GM23338 (cell line): ENCODE results near the gene AP1G1. TPM values are rescaled to one million over a fixed set of nuclear protein-coding genes. Genes with fewer than 3 reads are reported as not detected.

Experiments used
- ATAC-seq: fragments of 200-7000 bp; cut with Tn5 transposase; 3 replicates; pipeline ENCODE4 v1.9.1; 2020
- DNase-seq: peaks from one replicate; pipeline ENCODE4 v3.0.0-alpha.2; 2015; ENCODE audit warnings: low spot score
- H2AFZ ChIP-seq: fragments of 200-600 bp; sonication (generic); 2 replicates; pipeline ENCODE4 v1.8.0; 2016; ENCODE audit warnings: antibody characterized with exemption, mild to moderate bottlenecking, moderate library complexity
- H3F3A ChIP-seq: fragments of 200-600 bp; sonication (generic); replicated peaks from 2 replicates; pipeline ENCODE4 v1.8.0; 2017; ENCODE audit warnings: antibody characterized with exemption, mixed run types, low read depth
- H3K27ac ChIP-seq: fragments of 200-600 bp; sonication (generic); 2 replicates; pipeline ENCODE4 v1.6.1; 2016; ENCODE audit warnings: low read depth
- H3K27me3 ChIP-seq: fragments of 200-600 bp; sonication (generic); 2 replicates; pipeline ENCODE4 v1.8.0; 2016; ENCODE audit warnings: mild to moderate bottlenecking, mixed run types, moderate library complexity; ENCODE audit not compliant: insufficient read depth
- H3K36me3 ChIP-seq: fragments of 200-600 bp; sonication (generic); 2 replicates; pipeline ENCODE4 v1.8.0; 2016; ENCODE audit warnings: mild to moderate bottlenecking; ENCODE audit not compliant: insufficient read depth
- H3K4me1 ChIP-seq: fragments of 200-600 bp; sonication (generic); 2 replicates; pipeline ENCODE4 v1.8.0; 2016; ENCODE audit warnings: mild to moderate bottlenecking, moderate library complexity; ENCODE audit not compliant: insufficient read depth
- H3K4me2 ChIP-seq: fragments of 200-600 bp; sonication (generic); 2 replicates; pipeline ENCODE4 v1.7.1; 2017; ENCODE audit warnings: mixed run types
- H3K4me3 ChIP-seq: fragments of 200-600 bp; sonication (generic); 2 replicates; pipeline ENCODE4 v1.6.1; 2016; ENCODE audit warnings: mixed run types
- H3K79me2 ChIP-seq: fragments of 200-600 bp; sonication (generic); replicated peaks from 2 replicates; pipeline ENCODE4 v1.8.0; 2017; ENCODE audit warnings: mild to moderate bottlenecking; ENCODE audit not compliant: insufficient read depth
- H3K9me2 ChIP-seq: fragments of 200-600 bp; sonication (generic); 2 replicates; pipeline ENCODE4 v1.8.0; 2017; ENCODE audit not compliant: insufficient read depth
- H4K20me1 ChIP-seq: fragments of 200-600 bp; sonication (generic); replicated peaks from 2 replicates; pipeline ENCODE4 v1.8.0; 2017; ENCODE audit warnings: mild to moderate bottlenecking; ENCODE audit not compliant: insufficient read depth
- H3K27ac Mint-ChIP-seq: 2 replicates; pipeline ENCODE4 v1.8.0; 2020; ENCODE audit warnings: inconsistent platforms, mild to moderate bottlenecking, moderate library complexity, mixed read lengths
- H3K27me3 Mint-ChIP-seq: 3 replicates; pipeline ENCODE4 v1.8.0; 2022; ENCODE audit warnings: low read depth, mild to moderate bottlenecking, moderate library complexity, mixed read lengths, inconsistent platforms; ENCODE audit not compliant: insufficient read depth, poor library complexity
- H3K36me3 Mint-ChIP-seq: 3 replicates; pipeline ENCODE4 v1.8.0; 2021; ENCODE audit warnings: low read depth, mild to moderate bottlenecking, inconsistent platforms, moderate library complexity, mixed read lengths
- H3K4me1 Mint-ChIP-seq: 3 replicates; pipeline ENCODE4 v1.8.0; 2020; ENCODE audit warnings: mild to moderate bottlenecking, inconsistent platforms, mixed read lengths
- H3K4me3 Mint-ChIP-seq: 3 replicates; pipeline ENCODE4 v1.8.0; 2021; ENCODE audit warnings: moderate library complexity, mild to moderate bottlenecking, inconsistent platforms, mixed read lengths
- H3K9me3 Mint-ChIP-seq: 3 replicates; pipeline ENCODE4 v1.8.0; 2020; ENCODE audit warnings: moderate library complexity, mild to moderate bottlenecking, inconsistent platforms, mixed read lengths
- CREB1 ChIP-seq: fragments of 250-450 bp; sonication (Bioruptor Pico); IDR thresholded peaks from 2 replicates; pipeline ENCODE4 v1.5.0; 2020; ENCODE audit warnings: low read depth, mild to moderate bottlenecking, moderate library complexity
- CTCF ChIP-seq, 2 experiments: fragments of 200-600 bp in 1 of 2; sonication (generic) in 1 of 2; conservative IDR thresholded peaks; 2 replicates each; pipeline versions ENCODE4 v1.5.1 to v1.6.1; 2016 to 2017; ENCODE audit warnings: antibody characterized with exemption in 2 of 2, low read depth in 2 of 2, mild to moderate bottlenecking in 2 of 2, moderate library complexity in 1 of 2
- EZH2 ChIP-seq: fragments of 200-600 bp; sonication (generic); IDR thresholded peaks from one replicate; pipeline ENCODE4 v1.8.0; 2017; ENCODE audit warnings: antibody characterized with exemption, mild to moderate bottlenecking, low read depth; ENCODE audit not compliant: unreplicated experiment
- EZH2phosphoT487 ChIP-seq: fragments of 200-600 bp; sonication (generic); IDR thresholded peaks from one replicate; pipeline ENCODE4 v1.8.1; 2018; ENCODE audit warnings: antibody characterized with exemption; ENCODE audit not compliant: unreplicated experiment
- JUNB ChIP-seq: IDR thresholded peaks from one replicate; pipeline ENCODE4 v1.6.1; 2016; ENCODE audit warnings: antibody characterized with exemption; ENCODE audit not compliant: unreplicated experiment
- POLR2AphosphoS5 ChIP-seq: IDR thresholded peaks from 2 replicates; pipeline ENCODE4 v1.6.1; 2016; ENCODE audit warnings: antibody characterized with exemption, low read depth
- STAT1 ChIP-seq: IDR thresholded peaks from one replicate; pipeline ENCODE4 v1.6.1; 2016; ENCODE audit warnings: antibody characterized with exemption; ENCODE audit not compliant: unreplicated experiment
- ZNF114 ChIP-seq: fragments of 250-450 bp; sonication (Bioruptor Pico); IDR thresholded peaks from 2 replicates; pipeline ENCODE4 v1.5.0; 2020; ENCODE audit warnings: mild to moderate bottlenecking, moderate library complexity
- ZNF331 ChIP-seq: fragments of 250-450 bp; sonication (Bioruptor Pico); IDR thresholded peaks from 2 replicates; pipeline ENCODE4 v1.5.0; 2020; ENCODE audit warnings: low read depth, mild to moderate bottlenecking, moderate library complexity
- ZNF462 ChIP-seq: fragments of 250-450 bp; sonication (Bioruptor Pico); IDR thresholded peaks from 2 replicates; pipeline ENCODE4 v1.5.0; 2020; ENCODE audit warnings: mild to moderate bottlenecking, moderate library complexity
- polyA plus RNA-seq: library from polyadenylated mRNA; unstranded; fragments of >200 nt; fragmentation: Nextera tagmentation; extraction: Ambion mirVana; gene quantifications from 2 replicates; pipeline ENCODE4 v1.2.1, GENCODE V29; 2016
- total RNA-seq: library from RNA; depleted of rRNA; stranded (reverse); fragments of >200 nt; shearing (Covaris generic); gene quantifications from 2 replicates; pipeline ENCODE4 v1.2.3, GENCODE V29; 2014

The AP1G1 gene
- total and polyA plus RNA-seq, 2 experiments from 2014 or later = 16.3 to 73.3 TPM

DNA sequence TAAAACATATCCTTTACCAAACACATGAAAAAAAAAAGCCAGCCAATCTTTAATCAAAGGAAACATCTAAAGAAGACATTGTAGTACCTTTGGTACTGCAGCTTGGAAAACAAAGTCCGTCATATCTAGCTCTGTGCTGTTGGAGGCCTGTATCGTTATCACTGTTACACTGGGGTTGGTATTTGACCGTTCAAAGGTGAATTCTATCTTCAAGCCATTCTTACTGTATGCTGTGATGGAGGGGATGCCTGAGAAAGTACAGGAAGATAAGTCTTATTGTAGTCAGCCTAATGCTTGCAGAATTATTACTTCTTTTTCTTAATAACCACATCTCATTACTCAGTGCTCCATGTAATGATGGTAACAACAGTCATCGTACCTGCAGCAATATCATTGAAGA lies 69.8 kb downstream of the AP1G1 start (continued):
- TF ChIP-seq ZNF462 (CRISPR knock-in tag) = no peak
- TF ChIP-seq EZH2 = no peak
- TF ChIP-seq ZNF114 (CRISPR knock-in tag) = no peak
- TF ChIP-seq EZH2phosphoT487 = no peak
- no peak for TF ChIP-seq CREB1
- TF ChIP-seq CTCF (conservative IDR thresholded peaks at IDR 0.05; ENCODE audit: low read depth in 2 of 2) = no peak
- no peak for TF ChIP-seq JUNB
- TF ChIP-seq ZNF331 (CRISPR knock-in tag) = no peak

- ATAC-seq (no peak), DNase-seq (no peak)
- Histone ChIP-seq H4K20me1 (no peaks in the 10 kb centered on the region), H3K4me1 (no peaks in the 10 kb centered on the region), H3K4me2 (no peak overlapping the region), H3F3A (0 out of 2 replicates have a peak, but pooled peaks cover 3% of the 10 kb centered on the region), H3K36me3 (peaks cover 28% of the 10 kb centered on the region), H3K4me3 (no peak overlapping the region), H3K79me2 (no peaks in the 10 kb centered on the region), H3K9me2 (no peaks in the 10 kb centered on the region), H2AFZ (no peak overlapping the region), H3K27me3 (no peaks in the 10 kb centered on the region), H3K27ac (no peak overlapping the region)
- H3K27ac Mint-ChIP-seq = no peak overlapping the region
- TF ChIP-seq STAT1 (no peak), POLR2AphosphoS5 (no peak)
- no peaks in the 10 kb centered on the region for H3K27me3 Mint-ChIP-seq
- H3K36me3 Mint-ChIP-seq = peaks cover 49% of the 10 kb centered on the region
- no peak overlapping the region for H3K4me3 Mint-ChIP-seq
- H3K9me3 Mint-ChIP-seq = no peaks in the 10 kb centered on the region
- H3K4me1 Mint-ChIP-seq = no peaks in the 10 kb centered on the region
These were observed 71.1 kb downstream of the AP1G1 start for GRCh38 chr16:71737501-71737900.
